Type B pancreatic cell (in vitro differentiated cells): ENCODE data around the gene TOPORS. TPM values are rescaled to one million over a fixed set of nuclear protein-coding genes. Genes with fewer than 3 reads are reported as not detected.

Experiments
- DNase-seq: peaks from one replicate; pipeline ENCODE4 v3.0.0; 2021; ENCODE audit warnings: mixed read lengths; ENCODE audit not compliant: unreplicated experiment; ENCODE audit errors: extremely low spot score
- H3K27ac Mint-ChIP-seq: 2 replicates; pipeline ENCODE4 v1.8.0; 2021; ENCODE audit warnings: mild to moderate bottlenecking, mixed read lengths
- H3K27me3 Mint-ChIP-seq: 2 replicates; pipeline ENCODE4 v1.8.0; 2021; ENCODE audit warnings: mixed read lengths
- H3K36me3 Mint-ChIP-seq: 2 replicates; pipeline ENCODE4 v1.8.0; 2021; ENCODE audit warnings: mixed read lengths
- H3K4me1 Mint-ChIP-seq: one replicate; pipeline ENCODE4 v1.8.0; 2021; ENCODE audit warnings: mixed read lengths; ENCODE audit not compliant: unreplicated experiment
- H3K4me3 Mint-ChIP-seq: 2 replicates; pipeline ENCODE4 v1.8.0; 2021; ENCODE audit warnings: mild to moderate bottlenecking, mixed read lengths
- H3K9me3 Mint-ChIP-seq: 2 replicates; pipeline ENCODE4 v1.8.0; 2021; ENCODE audit warnings: mixed read lengths
- CTCF ChIP-seq: fragments of 200-600 bp; sonication (generic); conservative IDR thresholded peaks from 2 replicates; pipeline ENCODE4 v1.5.0; 2021; ENCODE audit warnings: antibody characterized with exemption, mild to moderate bottlenecking
- total RNA-seq: library from RNA; stranded (reverse); gene quantifications from 2 replicates; pipeline ENCODE4 v1.2.1, GENCODE V29; 2021; ENCODE audit warnings: low replicate concordance

TOPORS gene
- total RNA-seq, 1 donor from 2014 or later = 18.4 TPM

GRCh38 chr9:32518276-32518675, 34.1 kb downstream of the TOPORS start:
- Mint-ChIP-seq H3K27me3 (no peaks in the 10 kb centered on the region), H3K4me1 (no peaks in the 10 kb centered on the region), H3K27ac (no peak overlapping the region), H3K9me3 (peaks cover 2% of the 10 kb centered on the region), H3K4me3 (no peak overlapping the region), H3K36me3 (peaks cover 2% of the 10 kb centered on the region)
- no peak for DNase-seq
- TF ChIP-seq CTCF = no peak

- no peak overlapping the region for H3K4me3 Mint-ChIP-seq
These were observed 36.1 kb downstream of the TOPORS start for GRCh38 chr9:32516241-32516640.

GRCh38 chr9:32508728-32509127, 43.7 kb downstream of the TOPORS start:
- no peak for TF ChIP-seq CTCF
- Mint-ChIP-seq H3K27me3 (no peaks in the 10 kb centered on the region), H3K9me3 (no peaks in the 10 kb centered on the region), H3K4me1 (no peaks in the 10 kb centered on the region), H3K36me3 (no peaks in the 10 kb centered on the region), H3K4me3 (no peak overlapping the region), H3K27ac (no peak overlapping the region)
- no peak for DNase-seq

More at GRCh38 chr9:32516241-32516640, 36.1 kb downstream of the TOPORS start:
- TF ChIP-seq CTCF = no peak
- Mint-ChIP-seq H3K36me3 (no peaks in the 10 kb centered on the region), H3K9me3 (no peaks in the 10 kb centered on the region), H3K27me3 (no peaks in the 10 kb centered on the region), H3K27ac (no peak overlapping the region), H3K4me1 (no peaks in the 10 kb centered on the region)
- DNase-seq = no peak

GRCh38 chr9:32503008-32503407, 49.4 kb downstream of the TOPORS start:
- Mint-ChIP-seq H3K36me3 (peaks cover 10% of the 10 kb centered on the region), H3K4me3 (no peak overlapping the region), H3K27ac (no peak overlapping the region), H3K4me1 (no peaks in the 10 kb centered on the region), H3K27me3 (no peaks in the 10 kb centered on the region), H3K9me3 (peaks cover 9% of the 10 kb centered on the region)
- TF ChIP-seq CTCF = no peak
- DNase-seq = no peak

- peaks cover 10% of the 10 kb centered on the region for H3K36me3 Mint-ChIP-seq
- TF ChIP-seq CTCF = no peak
- no peak overlapping the region for H3K27ac Mint-ChIP-seq
- H3K27me3 Mint-ChIP-seq = no peaks in the 10 kb centered on the region
- no peak overlapping the region for H3K4me3 Mint-ChIP-seq
- H3K4me1 Mint-ChIP-seq = no peaks in the 10 kb centered on the region
- H3K9me3 Mint-ChIP-seq = peaks cover 9% of the 10 kb centered on the region
- DNase-seq = no peak
These were observed 49.9 kb downstream of the TOPORS start for GRCh38 chr9:32502464-32502863.

GRCh38 chr9:32501868-32502267, 50.5 kb downstream of the TOPORS start:
- peaks cover 10% of the 10 kb centered on the region for H3K36me3 Mint-ChIP-seq
- H3K9me3 Mint-ChIP-seq = peaks cover 9% of the 10 kb centered on the region
- DNase-seq = no peak
- H3K27ac Mint-ChIP-seq = no peak overlapping the region
- no peaks in the 10 kb centered on the region for H3K4me1 Mint-ChIP-seq
- no peaks in the 10 kb centered on the region for H3K27me3 Mint-ChIP-seq
- no peak for TF ChIP-seq CTCF
- no peak overlapping the region for H3K4me3 Mint-ChIP-seq
